ENCODE measurements around the gene USB1. TPM values are rescaled to one million over a fixed set of nuclear protein-coding genes. Genes with fewer than 3 reads are reported as not detected.

Gene USB1
- total and polyA plus RNA-seq, 2 donors (not counting 1 experiment from before 2014, with no cell fraction given): 18.8 to 32.7 TPM

- DNase-seq (ENCODE audit: low read depth in 2 of 2): peak; percentile 14 to 49
Observed at GRCh38 chr16:57998486-57998885, 2.7 kb upstream of the USB1 start.

GRCh38 chr16:57998992-57999365, 2.2 kb upstream of the USB1 start:
- Histone ChIP-seq H3K79me2 (ENCODE audit: control insufficient read depth, insufficient read depth, low read length) (peaks cover 3% of the 10 kb centered on the region), H3K4me1 (ENCODE audit: control insufficient read depth, extremely low read depth, insufficient read depth, low read length) (peaks cover 2% of the 10 kb centered on the region), H2AFZ (ENCODE audit: low read length) (no peak overlapping the region), H3K36me3 (ENCODE audit: control insufficient read depth, insufficient read depth, low read length) (peaks cover 16% of the 10 kb centered on the region), H3K27me3 (ENCODE audit: control insufficient read depth, insufficient read depth, low read length) (no peaks in the 10 kb centered on the region), H4K20me1 (ENCODE audit: control insufficient read depth, extremely low read depth, insufficient read depth, low read length) (no peaks in the 10 kb centered on the region), H3K9me3 (ENCODE audit: control insufficient read depth, insufficient read depth, low read depth, low read length) (no peaks in the 10 kb centered on the region), H3K4me3 (replicated peaks in 1 of 4; ENCODE audit: control extremely low read depth in 1 of 4, insufficient read depth in 1 of 4, low read depth in 3 of 4, low read length in 4 of 4) (peak overlapping the region in 3 of 4 experiments; percentile 55 to 67 (median 64)), H3K4me2 (ENCODE audit: extremely low read depth, insufficient read depth, low read length) (peak overlapping the region; percentile 92), H3K9ac (ENCODE audit: insufficient read depth, low read length) (no peak overlapping the region), H3K27ac (ENCODE audit: insufficient read depth, low read length) (no peak overlapping the region)
- DNase-seq (ENCODE audit: low read depth in 2 of 2): no peak
- TF ChIP-seq CTCF (conservative IDR thresholded peaks at IDR 0.05 in 1 of 2, IDR thresholded peaks at IDR 0.05 in 1 of 2; ENCODE audit: low read depth in 1 of 2, low read length in 2 of 2): no peak
- no peak for TF ChIP-seq EZH2 (IDR thresholded peaks at IDR 0.05; ENCODE audit: low read length, missing control alignments)

More at GRCh38 chr16:57998486-57998885, 2.7 kb upstream of the USB1 start:
- TF ChIP-seq EZH2 (IDR thresholded peaks at IDR 0.05; ENCODE audit: low read length, missing control alignments) (no peak), CTCF (conservative IDR thresholded peaks at IDR 0.05 in 1 of 2, IDR thresholded peaks at IDR 0.05 in 1 of 2; ENCODE audit: low read depth in 1 of 2, low read length in 2 of 2) (no peak)
- H3K9ac ChIP-seq (ENCODE audit: insufficient read depth, low read length): no peak overlapping the region
- peaks cover 16% of the 10 kb centered on the region for H3K36me3 ChIP-seq (ENCODE audit: control insufficient read depth, insufficient read depth, low read length)
- H3K4me3 ChIP-seq (replicated peaks in 1 of 4; ENCODE audit: control extremely low read depth in 1 of 4, insufficient read depth in 1 of 4, low read depth in 3 of 4, low read length in 4 of 4): no peak overlapping the region
- no peak overlapping the region for H3K4me2 ChIP-seq (ENCODE audit: extremely low read depth, insufficient read depth, low read length)
- peaks cover 2% of the 10 kb centered on the region for H3K4me1 ChIP-seq (ENCODE audit: control insufficient read depth, extremely low read depth, insufficient read depth, low read length)
- H3K79me2 ChIP-seq (ENCODE audit: control insufficient read depth, insufficient read depth, low read length): peaks cover 3% of the 10 kb centered on the region
- H4K20me1 ChIP-seq (ENCODE audit: control insufficient read depth, extremely low read depth, insufficient read depth, low read length): no peaks in the 10 kb centered on the region
- no peak overlapping the region for H3K27ac ChIP-seq (ENCODE audit: insufficient read depth, low read length)
- no peaks in the 10 kb centered on the region for H3K9me3 ChIP-seq (ENCODE audit: control insufficient read depth, insufficient read depth, low read depth, low read length)
- H2AFZ ChIP-seq (ENCODE audit: low read length): no peak overlapping the region
- H3K27me3 ChIP-seq (ENCODE audit: control insufficient read depth, insufficient read depth, low read length): no peaks in the 10 kb centered on the region

- H3K27me3 ChIP-seq (ENCODE audit: control insufficient read depth, insufficient read depth, low read length): no peaks in the 10 kb centered on the region
- TF ChIP-seq EZH2 (IDR thresholded peaks at IDR 0.05; ENCODE audit: low read length, missing control alignments) (no peak), CTCF (conservative IDR thresholded peaks at IDR 0.05 in 1 of 2, IDR thresholded peaks at IDR 0.05 in 1 of 2; ENCODE audit: low read depth in 1 of 2, low read length in 2 of 2) (peak in 1 of 2 donors; percentile 16)
- peaks cover 3% of the 10 kb centered on the region for H3K79me2 ChIP-seq (ENCODE audit: control insufficient read depth, insufficient read depth, low read length)
- peak overlapping the region; percentile 55 to 71 (median 66) for H3K4me3 ChIP-seq (replicated peaks in 1 of 4; ENCODE audit: control extremely low read depth in 1 of 4, insufficient read depth in 1 of 4, low read depth in 3 of 4, low read length in 4 of 4)
- peak; percentile 29 to 40 for DNase-seq (ENCODE audit: low read depth in 2 of 2)
- no peaks in the 10 kb centered on the region for H3K9me3 ChIP-seq (ENCODE audit: control insufficient read depth, insufficient read depth, low read depth, low read length)
- H3K9ac ChIP-seq (ENCODE audit: insufficient read depth, low read length): peak overlapping the region; percentile 74
- peaks cover 2% of the 10 kb centered on the region for H3K4me1 ChIP-seq (ENCODE audit: control insufficient read depth, extremely low read depth, insufficient read depth, low read length)
- H3K27ac ChIP-seq (ENCODE audit: insufficient read depth, low read length): peak overlapping the region; percentile 64
- H3K4me2 ChIP-seq (ENCODE audit: extremely low read depth, insufficient read depth, low read length): peak overlapping the region; percentile 92
- H4K20me1 ChIP-seq (ENCODE audit: control insufficient read depth, extremely low read depth, insufficient read depth, low read length): no peaks in the 10 kb centered on the region
- peak overlapping the region; percentile 8 for H2AFZ ChIP-seq (ENCODE audit: low read length)
- H3K36me3 ChIP-seq (ENCODE audit: control insufficient read depth, insufficient read depth, low read length): peaks cover 16% of the 10 kb centered on the region
Observed at GRCh38 chr16:57999366-57999970, 1.7 kb upstream of the USB1 start.
